Activated T-helper 1 cell treated with anti-CD3 and anti-CD28 coated beads, Interleukin-12 subunit alpha, Interleukin-12 subunit beta, Interleukin-2, Interleukin-4 antibody, amounts not matched to agents 30 ng/mL and 10 ng/mL and 1 ng/mL, durations not matched to agents 14 hours and 24 hours and 36 hours (primary cell): ENCODE results near the gene HOXC6. TPM values are rescaled to one million over a fixed set of nuclear protein-coding genes. Genes with fewer than 3 reads are reported as not detected.
A peak's percentile ranks its signal among the peaks of the same experiment; 100 is the strongest.

Experiments
- DNase-seq: peaks from one replicate; pipeline ENCODE4 v3.0.0; 2021; ENCODE audit warnings: low spot score
- H3K27ac Mint-ChIP-seq: one replicate; pipeline ENCODE4 v1.8.0; 2021; ENCODE audit warnings: mild to moderate bottlenecking, mixed read lengths
- H3K27me3 Mint-ChIP-seq: one replicate; pipeline ENCODE4 v1.8.0; 2022; ENCODE audit warnings: mild to moderate bottlenecking, moderate library complexity, mixed read lengths; ENCODE audit not compliant: insufficient read depth
- H3K36me3 Mint-ChIP-seq: one replicate; pipeline ENCODE4 v1.8.0; 2021; ENCODE audit warnings: low read depth, mixed read lengths
- H3K4me1 Mint-ChIP-seq: one replicate; pipeline ENCODE4 v1.8.0; 2021; ENCODE audit warnings: low read depth, mixed read lengths
- H3K4me3 Mint-ChIP-seq: one replicate; pipeline ENCODE4 v1.8.0; 2021; ENCODE audit warnings: mild to moderate bottlenecking, moderate library complexity, mixed read lengths
- H3K9me3 Mint-ChIP-seq: one replicate; pipeline ENCODE4 v1.8.0; 2021; ENCODE audit warnings: mixed read lengths
- intact Hi-C: fragments of 100-400 bp; cut with micrococcal nuclease; formaldehyde crosslinking; loops from one replicate; pipeline ENCODE4 v1.15.1; 2024
- total RNA-seq: library from RNA; stranded (reverse); gene quantifications from 2 replicates; pipeline ENCODE4 v1.2.3, GENCODE V29; 2022

The HOXC6 gene
- total RNA-seq, 1 donor from 2014 or later = not detected

GRCh38 chr12:54026640-54027441, 1.4 kb upstream of the HOXC6 start:
- Mint-ChIP-seq H3K27ac (no peak overlapping the region), H3K4me1 (peaks cover 9% of the 10 kb centered on the region), H3K27me3 (peaks cover 85% of the 10 kb centered on the region), H3K4me3 (no peak overlapping the region), H3K9me3 (no peaks in the 10 kb centered on the region), H3K36me3 (no peaks in the 10 kb centered on the region)
- intact Hi-C loops = loop anchor here (1.0 kb wide), 1 partner anchor 10 kb away; no protein-coding TSS in a partner anchor
- DNase-seq = no peak

GRCh38 chr12:54027442-54027786, 826 bp upstream of the HOXC6 start:
- H3K9me3 Mint-ChIP-seq = no peaks in the 10 kb centered on the region
- H3K27me3 Mint-ChIP-seq = peaks cover 85% of the 10 kb centered on the region
- intact Hi-C loops = no loop called here
- H3K4me1 Mint-ChIP-seq = peaks cover 14% of the 10 kb centered on the region
- H3K27ac Mint-ChIP-seq = no peak overlapping the region
- H3K4me3 Mint-ChIP-seq = no peak overlapping the region
- no peak for DNase-seq
- no peaks in the 10 kb centered on the region for H3K36me3 Mint-ChIP-seq

GRCh38 chr12:54029529-54030441, 1.5 kb downstream of the HOXC6 start:
- Mint-ChIP-seq H3K36me3 (no peaks in the 10 kb centered on the region), H3K4me3 (peak overlapping the region; percentile 11), H3K27ac (no peak overlapping the region), H3K9me3 (no peaks in the 10 kb centered on the region), H3K4me1 (peaks cover 24% of the 10 kb centered on the region), H3K27me3 (peaks cover 83% of the 10 kb centered on the region)
- intact Hi-C loops = loop anchor here (5.0 kb wide), 1 partner anchor 32 kb away; no protein-coding TSS in a partner anchor
- DNase-seq = no peak

- H3K4me1 Mint-ChIP-seq = peaks cover 24% of the 10 kb centered on the region
- H3K9me3 Mint-ChIP-seq = no peaks in the 10 kb centered on the region
- intact Hi-C loops = loop anchor here (5.0 kb wide), 1 partner anchor 33 kb away; no protein-coding TSS in a partner anchor
- H3K27me3 Mint-ChIP-seq = peaks cover 84% of the 10 kb centered on the region
- no peaks in the 10 kb centered on the region for H3K36me3 Mint-ChIP-seq
- H3K27ac Mint-ChIP-seq = peak overlapping the region; percentile 40
- no peak overlapping the region for H3K4me3 Mint-ChIP-seq
- no peak for DNase-seq
Observed at GRCh38 chr12:54030442-54030801, 2.2 kb downstream of the HOXC6 start.

- H3K36me3 Mint-ChIP-seq = no peaks in the 10 kb centered on the region
Observed at GRCh38 chr12:54030889-54031471, 2.7 kb downstream of the HOXC6 start.

GRCh38 chr12:54031480-54031879, 3.2 kb downstream of the HOXC6 start:
- Mint-ChIP-seq H3K36me3 (no peaks in the 10 kb centered on the region), H3K9me3 (no peaks in the 10 kb centered on the region), H3K4me3 (no peak overlapping the region)

More at GRCh38 chr12:54030889-54031471, 2.7 kb downstream of the HOXC6 start:
- no peak overlapping the region for H3K27ac Mint-ChIP-seq
- H3K27me3 Mint-ChIP-seq = peaks cover 82% of the 10 kb centered on the region
- no peaks in the 10 kb centered on the region for H3K9me3 Mint-ChIP-seq
- H3K4me1 Mint-ChIP-seq = peaks cover 24% of the 10 kb centered on the region
- no peak for DNase-seq
- H3K4me3 Mint-ChIP-seq = no peak overlapping the region
- intact Hi-C loops = loop anchor here (5.0 kb wide), 1 partner anchor 34 kb away; no protein-coding TSS in a partner anchor

GRCh38 chr12:54032086-54032619, 3.9 kb downstream of the HOXC6 start:
- Mint-ChIP-seq H3K36me3 (no peaks in the 10 kb centered on the region), H3K4me3 (no peak overlapping the region), H3K27ac (peak overlapping the region; percentile 10), H3K9me3 (no peaks in the 10 kb centered on the region), H3K27me3 (peaks cover 79% of the 10 kb centered on the region), H3K4me1 (peaks cover 20% of the 10 kb centered on the region)
- intact Hi-C loops = loop anchor here (1.0 to 5.0 kb wide), 6 partner anchors 13 to 169 kb away; no protein-coding TSS in a partner anchor
- no peak for DNase-seq

More at GRCh38 chr12:54031480-54031879, 3.2 kb downstream of the HOXC6 start:
- Mint-ChIP-seq H3K27ac (no peak overlapping the region), H3K27me3 (peaks cover 83% of the 10 kb centered on the region), H3K4me1 (peaks cover 24% of the 10 kb centered on the region)
- intact Hi-C loops = loop anchor here (5.0 kb wide), 1 partner anchor 34 kb away; no protein-coding TSS in a partner anchor
- no peak for DNase-seq

- peak within 1 kb of the TSS; percentile 52 for H3K27ac Mint-ChIP-seq
- no peaks in the 10 kb centered on the region for H3K36me3 Mint-ChIP-seq
- peak; percentile 48 for DNase-seq
- intact Hi-C loops = loop anchor here (1.0 to 5.0 kb wide), 6 partner anchors 14 to 169 kb away; no protein-coding TSS in a partner anchor
- no peaks in the 10 kb centered on the region for H3K9me3 Mint-ChIP-seq
- peak within 1 kb of the TSS; percentile 49 for H3K4me3 Mint-ChIP-seq
- H3K27me3 Mint-ChIP-seq = peaks cover 79% of the 10 kb centered on the region
- peaks cover 20% of the 10 kb centered on the region for H3K4me1 Mint-ChIP-seq
Observed at GRCh38 chr12:54032627-54033100, 4.4 kb downstream of the HOXC6 start, which contains the start of gene HOXC5. Gene HOXC5 (plus strand): TSS chr12:54033050. CDS start chr12:54033123, 73 bp downstream.

- Mint-ChIP-seq H3K27me3 (peaks cover 76% of the 10 kb centered on the region), H3K9me3 (no peaks in the 10 kb centered on the region), H3K4me1 (peaks cover 19% of the 10 kb centered on the region), H3K36me3 (no peaks in the 10 kb centered on the region), H3K4me3 (peak overlapping the region; percentile 49), H3K27ac (peak overlapping the region; percentile 52)
- intact Hi-C loops = loop anchor here (2.0 to 5.0 kb wide), 3 partner anchors 15 to 36 kb away; no protein-coding TSS in a partner anchor
- DNase-seq = no peak
Observed at GRCh38 chr12:54033106-54033979, 5.1 kb downstream of the HOXC6 start.

GRCh38 chr12:54033980-54034784, 5.9 kb downstream of the HOXC6 start:
- peak overlapping the region; percentile 52 for H3K27ac Mint-ChIP-seq
- no peaks in the 10 kb centered on the region for H3K9me3 Mint-ChIP-seq
- H3K36me3 Mint-ChIP-seq = no peaks in the 10 kb centered on the region
- intact Hi-C loops = loop anchor here (2.0 to 5.0 kb wide), 3 partner anchors 15 to 37 kb away; no protein-coding TSS in a partner anchor
- peaks cover 78% of the 10 kb centered on the region for H3K27me3 Mint-ChIP-seq
- peak overlapping the region; percentile 26 for H3K4me3 Mint-ChIP-seq
- H3K4me1 Mint-ChIP-seq = peaks cover 15% of the 10 kb centered on the region
- DNase-seq = no peak
